Kidney (tissue), 14 donors: ENCODE data around the gene WDR72. TPM values are rescaled to one million over a fixed set of nuclear protein-coding genes. Genes with fewer than 3 reads are reported as not detected.
A peak's percentile ranks its signal among the peaks of the same experiment; 100 is the strongest.
"Not testable (repeated sequence)": the region's sequence is repeated elsewhere in the genome, so short reads cannot be mapped to it uniquely, and the experiment has no call there.

Experiments
- DNase-seq, 5 donors: peaks; one replicate each; pipeline ENCODE4 v3.0.0-alpha.2; 2013 to 2020
- FAIRE-seq: peaks from 2 replicates; lab custom pipeline; 2012; peaks lifted over from hg19 to GRCh38; lab: Jason Lieb, UNC
- H3K27ac ChIP-seq, 2 donors: one replicate each; pipeline ENCODE4 v1.7.0; 2013; ENCODE audit warnings: low read depth in 2 of 2, low read length in 2 of 2, inconsistent platforms in 1 of 2
- H3K27me3 ChIP-seq: one replicate; pipeline ENCODE4 v1.7.1; 2013; ENCODE audit warnings: low read length, inconsistent platforms; ENCODE audit not compliant: control insufficient read depth, insufficient read depth
- H3K36me3 ChIP-seq, 3 donors: one replicate each; pipeline versions ENCODE4 v1.7.0 to v1.7.1; 2013; ENCODE audit warnings: low read length in 3 of 3, control low read depth in 1 of 3, inconsistent platforms in 1 of 3; ENCODE audit not compliant: insufficient read depth in 3 of 3, control insufficient read depth in 2 of 3
- H3K4me1 ChIP-seq, 3 donors: one replicate each; pipeline versions ENCODE4 v1.7.0 to v1.7.1; 2013; ENCODE audit warnings: low read length in 3 of 3, inconsistent platforms in 1 of 3, low read depth in 1 of 3; ENCODE audit not compliant: control insufficient read depth in 2 of 3, insufficient read depth in 2 of 3
- H3K4me3 ChIP-seq, 3 donors: one replicate each; pipeline versions ENCODE4 v1.7.0 to v1.8.1; 2013; ENCODE audit warnings: low read length in 3 of 3, control low read depth in 1 of 3, inconsistent platforms in 1 of 3
- H3K9ac ChIP-seq, 3 donors: one replicate each; pipeline versions ENCODE4 v1.7.0 to v1.7.1; 2013; ENCODE audit warnings: low read length in 3 of 3, control low read depth in 1 of 3, inconsistent platforms in 1 of 3
- H3K9me3 ChIP-seq, 3 donors: one replicate each; pipeline versions ENCODE4 v1.7.0 to v1.7.1; 2013; ENCODE audit warnings: low read length in 3 of 3, control low read depth in 1 of 3, inconsistent platforms in 1 of 3; ENCODE audit not compliant: control insufficient read depth in 2 of 3, insufficient read depth in 1 of 3
- intact Hi-C: fragments of 100-400 bp; cut with DNase I; formaldehyde crosslinking; loops from one replicate; pipeline ENCODE4 v1.11.1; 2022
- polyA plus RNA-seq: library from polyadenylated mRNA; stranded (reverse); fragments of 350-450 nt; fragmentation: Illumina TruSeq; extraction: RNeasy Lipid Tissue Mini Kit (QIAGEN cat#74804); gene quantifications from one replicate; pipeline ENCODE4 v1.2.3, GENCODE V29; 2014; ENCODE audit warnings: low read depth, low replicate concordance; ENCODE audit not compliant: insufficient read depth
- total RNA-seq: library from RNA; stranded (reverse); fragmentation: NEBNext Ultra II Directional; extraction: Animal tissue kit (Norgen Biotek cat#: 25700); gene quantifications from one replicate; pipeline ENCODE4 v1.2.1, GENCODE V29; 2021
- TF ChIP-seq, protein P1 (sequence below): IDR thresholded peaks from 3 replicates; pipeline ENCODE4 v1.5.1; 2012; ENCODE audit warnings: mild to moderate bottlenecking, moderate library complexity, borderline replicate concordance; ENCODE audit not compliant: insufficient read depth; ENCODE audit errors: extremely low read depth
- donor health status: control.
- donor health status: control.
- donor health status: control.
- donor health status: control.
- donor health status: control.
- donor health status: DM: yes; HTN: yes; CAD: no.
- donor health status: Normal renal cell carcinoma (clear cell type).

Gene WDR72
- total and polyA plus RNA-seq, 2 donors from 2014 or later = 55.7 to 60.0 TPM

DNA sequence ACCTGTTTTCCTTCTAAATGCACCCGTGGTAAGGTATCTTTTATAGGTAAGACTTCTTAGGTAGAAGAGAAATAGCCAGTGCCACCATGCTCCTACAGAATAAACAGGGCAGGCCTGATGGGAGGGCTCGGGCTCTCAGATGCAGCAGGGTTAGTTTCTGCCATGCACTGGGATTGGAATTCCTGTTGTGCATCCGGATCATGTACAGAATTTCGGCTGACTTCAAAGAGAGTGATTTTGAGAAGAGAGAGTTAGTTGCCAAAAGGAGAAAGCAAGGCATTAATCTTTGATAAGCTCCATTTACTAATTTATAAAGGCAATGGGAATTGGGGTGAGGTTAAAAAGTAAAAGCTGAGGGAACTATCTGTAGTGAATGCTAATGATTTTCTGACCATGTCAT is 211.2 kb downstream of the WDR72 start:
- Histone ChIP-seq H3K36me3 (peaks cover 0 to 3% (median 0%) of the 10 kb centered on the region in 3 donors), H3K27me3 (no peaks in the 10 kb centered on the region), H3K27ac (no peak overlapping the region), H3K4me1 (peaks cover 0 to 3% (median 0%) of the 10 kb centered on the region in 3 donors), H3K9me3 (no peaks in the 10 kb centered on the region), H3K9ac (no peak overlapping the region), H3K4me3 (no peak overlapping the region)
- intact Hi-C loops = no loop called here
- FAIRE-seq (no peak), DNase-seq (peak in 2 of 5 donors; percentile 44 to 48)
- TF ChIP-seq, protein P1, sequence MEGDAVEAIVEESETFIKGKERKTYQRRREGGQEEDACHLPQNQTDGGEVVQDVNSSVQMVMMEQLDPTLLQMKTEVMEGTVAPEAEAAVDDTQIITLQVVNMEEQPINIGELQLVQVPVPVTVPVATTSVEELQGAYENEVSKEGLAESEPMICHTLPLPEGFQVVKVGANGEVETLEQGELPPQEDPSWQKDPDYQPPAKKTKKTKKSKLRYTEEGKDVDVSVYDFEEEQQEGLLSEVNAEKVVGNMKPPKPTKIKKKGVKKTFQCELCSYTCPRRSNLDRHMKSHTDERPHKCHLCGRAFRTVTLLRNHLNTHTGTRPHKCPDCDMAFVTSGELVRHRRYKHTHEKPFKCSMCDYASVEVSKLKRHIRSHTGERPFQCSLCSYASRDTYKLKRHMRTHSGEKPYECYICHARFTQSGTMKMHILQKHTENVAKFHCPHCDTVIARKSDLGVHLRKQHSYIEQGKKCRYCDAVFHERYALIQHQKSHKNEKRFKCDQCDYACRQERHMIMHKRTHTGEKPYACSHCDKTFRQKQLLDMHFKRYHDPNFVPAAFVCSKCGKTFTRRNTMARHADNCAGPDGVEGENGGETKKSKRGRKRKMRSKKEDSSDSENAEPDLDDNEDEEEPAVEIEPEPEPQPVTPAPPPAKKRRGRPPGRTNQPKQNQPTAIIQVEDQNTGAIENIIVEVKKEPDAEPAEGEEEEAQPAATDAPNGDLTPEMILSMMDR = no peak

DNA sequence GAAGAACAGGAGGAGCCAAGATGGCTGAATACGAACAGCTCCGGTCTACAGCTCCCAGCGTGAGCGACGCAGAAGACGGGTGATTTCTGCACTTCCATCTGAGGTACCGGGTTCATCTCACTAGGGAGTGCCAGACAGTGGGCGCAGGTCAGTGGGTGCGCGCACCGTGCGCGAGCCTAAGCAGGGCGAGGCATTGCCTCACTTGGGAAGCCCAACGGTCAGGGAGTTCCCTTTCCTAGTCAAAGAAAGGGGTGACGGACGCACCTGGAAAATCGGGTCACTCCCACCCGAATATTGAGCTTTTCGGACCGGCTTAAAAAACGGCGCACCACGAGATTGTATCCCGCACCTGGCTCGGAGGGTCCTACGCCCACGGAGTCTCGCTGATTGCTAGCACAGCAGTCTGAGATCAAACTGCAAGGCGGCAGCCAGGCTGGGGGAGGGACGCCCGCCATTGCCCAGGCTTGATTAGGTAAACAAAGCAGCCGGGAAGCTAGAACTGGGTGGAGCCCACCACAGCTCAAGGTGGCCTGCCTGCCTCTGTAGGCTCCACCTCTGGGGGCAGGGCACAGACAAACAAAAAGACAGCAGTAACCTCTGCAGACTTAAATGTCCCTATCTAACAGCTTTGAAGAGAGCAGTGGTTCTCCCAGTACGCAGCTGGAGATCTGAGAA is 218.7 kb downstream of the WDR72 start:
- H3K27me3 ChIP-seq, H3K4me3 ChIP-seq, DNase-seq, H3K9ac ChIP-seq, H3K27ac ChIP-seq, FAIRE-seq, H3K36me3 ChIP-seq, H3K9me3 ChIP-seq, H3K4me1 ChIP-seq, intact Hi-C loops: not testable (repeated sequence)

DNA sequence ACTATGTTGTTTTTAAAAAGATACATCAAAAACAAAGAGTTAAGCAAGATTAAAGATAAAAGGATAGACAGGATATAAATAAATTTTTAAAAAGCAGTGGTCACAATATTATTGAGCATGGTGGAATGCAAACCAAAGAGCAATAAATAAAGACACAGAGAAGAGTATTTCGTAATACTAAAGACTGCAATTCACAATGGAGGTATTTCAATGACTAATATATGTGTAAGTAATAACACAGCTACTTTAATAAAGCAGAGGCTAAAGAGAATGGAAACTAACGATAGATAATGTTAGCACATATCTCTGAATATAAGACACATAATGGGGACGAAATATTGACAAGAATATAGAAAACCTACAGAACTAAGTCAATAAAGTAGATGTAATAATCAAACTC is 219.6 kb downstream of the WDR72 start:
- Histone ChIP-seq H3K4me1 (no peaks in the 10 kb centered on the region), H3K4me3 (no peak overlapping the region), H3K27me3 (no peaks in the 10 kb centered on the region), H3K27ac (no peak overlapping the region), H3K36me3 (no peaks in the 10 kb centered on the region), H3K9me3 (no peaks in the 10 kb centered on the region), H3K9ac (no peak overlapping the region)
- intact Hi-C loops = no loop called here
- no peak for DNase-seq
- TF ChIP-seq, protein P1 = no peak
- no peak for FAIRE-seq

DNA sequence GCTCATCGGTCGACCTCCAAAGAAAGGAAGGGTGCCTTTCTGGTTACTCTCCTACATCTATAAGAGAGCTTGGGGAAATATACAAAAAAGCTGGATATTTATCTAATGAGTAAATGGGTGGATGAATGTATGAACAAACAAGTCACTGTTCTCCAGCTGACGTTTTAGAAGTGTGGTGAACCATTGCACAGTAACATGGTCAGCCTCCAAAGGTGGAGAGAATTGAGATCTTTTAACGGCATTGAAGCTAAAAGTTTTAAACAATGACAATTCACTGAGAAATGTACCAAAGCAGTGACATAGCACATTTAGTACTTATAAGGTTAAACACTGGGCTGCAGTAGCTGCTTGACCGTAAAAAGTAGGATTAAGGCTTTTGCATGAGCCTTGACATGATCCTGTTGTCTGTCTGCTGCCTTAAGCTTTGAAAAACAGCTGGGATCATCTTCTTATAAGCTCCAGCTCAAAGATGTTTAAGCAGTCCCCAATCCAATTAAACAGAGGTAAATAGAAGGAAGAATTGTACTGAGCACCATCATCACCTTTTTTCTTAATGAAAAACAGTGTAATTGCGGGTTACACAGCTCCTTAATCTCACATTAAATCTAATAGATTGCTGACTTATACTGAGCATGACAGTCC is 222.9 kb downstream of the WDR72 start:
- no peak overlapping the region for H3K4me3 ChIP-seq
- DNase-seq = no peak
- FAIRE-seq = no peak
- no peaks in the 10 kb centered on the region for H3K4me1 ChIP-seq
- intact Hi-C loops = no loop called here
- TF ChIP-seq, protein P1 = no peak
- H3K36me3 ChIP-seq = no peaks in the 10 kb centered on the region
- no peak overlapping the region for H3K27ac ChIP-seq
- no peak overlapping the region for H3K9ac ChIP-seq
- no peaks in the 10 kb centered on the region for H3K27me3 ChIP-seq
- no peaks in the 10 kb centered on the region for H3K9me3 ChIP-seq
